ENCODE measurements around the gene DYRK2.
"Not testable (repeated sequence)": the region's sequence is repeated elsewhere in the genome, so short reads cannot be mapped to it uniquely, and the experiment has no call there.

The DYRK2 gene

DNA sequence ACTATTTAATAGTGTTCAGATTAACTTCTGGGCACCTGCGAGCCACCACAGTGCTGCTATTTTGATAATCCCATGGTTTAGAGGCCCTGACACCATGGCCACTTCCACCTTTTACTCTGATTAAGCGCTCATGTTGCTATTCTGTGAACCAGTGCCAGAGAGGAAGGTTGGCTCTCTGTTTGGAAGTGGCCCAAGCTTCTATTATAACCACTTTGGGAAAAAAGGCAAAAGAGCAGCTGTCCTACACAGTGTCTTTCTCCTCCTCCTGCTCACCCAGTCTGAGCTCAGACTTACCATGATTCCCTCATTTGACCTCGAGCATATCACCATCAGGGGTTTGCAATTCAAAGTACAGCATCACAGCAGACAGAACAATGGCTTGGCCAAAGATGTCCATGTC, 23.3 kb downstream of the DYRK2 start:
- Histone ChIP-seq H3K4me3 (ENCODE audit: low read length) (no peak overlapping the region), H4K20me1 (ENCODE audit: insufficient read depth, low read length) (no peaks in the 10 kb centered on the region), H3K79me2 (ENCODE audit: low read length) (no peaks in the 10 kb centered on the region), H3K27ac (ENCODE audit: low read length) (no peak overlapping the region), H3K9me3 (replicated peaks; ENCODE audit: insufficient read depth, low read length) (no peaks in the 10 kb centered on the region), H2AFZ (ENCODE audit: low read length) (no peak overlapping the region), H3K4me2 (ENCODE audit: low read depth, low read length) (no peak overlapping the region), H3K36me3 (replicated peaks; ENCODE audit: insufficient read depth, low read length) (no peaks in the 10 kb centered on the region), H3K4me1 (ENCODE audit: low read length) (no peaks in the 10 kb centered on the region), H3K9ac (ENCODE audit: low read length) (no peak overlapping the region), H3K9me2 (replicated peaks; ENCODE audit: insufficient read depth, low read length) (no peaks in the 10 kb centered on the region), H3K27me3 (replicated peaks; ENCODE audit: insufficient read depth, low read length) (no peaks in the 10 kb centered on the region), H3F3A (ENCODE audit: insufficient read depth, low read length) (no peaks in the 10 kb centered on the region)
- DNase-seq: no peak
- TF ChIP-seq EZH2 (optimal IDR thresholded peaks at IDR 0.05; ENCODE audit: low read depth, low read length): no peak
- no peak for TF ChIP-seq EZH2phosphoT487 (IDR thresholded peaks at IDR 0.05; ENCODE audit: low read length)
- TF ChIP-seq CTCF (IDR thresholded peaks at IDR 0.05; ENCODE audit: low read length): no peak

DNA sequence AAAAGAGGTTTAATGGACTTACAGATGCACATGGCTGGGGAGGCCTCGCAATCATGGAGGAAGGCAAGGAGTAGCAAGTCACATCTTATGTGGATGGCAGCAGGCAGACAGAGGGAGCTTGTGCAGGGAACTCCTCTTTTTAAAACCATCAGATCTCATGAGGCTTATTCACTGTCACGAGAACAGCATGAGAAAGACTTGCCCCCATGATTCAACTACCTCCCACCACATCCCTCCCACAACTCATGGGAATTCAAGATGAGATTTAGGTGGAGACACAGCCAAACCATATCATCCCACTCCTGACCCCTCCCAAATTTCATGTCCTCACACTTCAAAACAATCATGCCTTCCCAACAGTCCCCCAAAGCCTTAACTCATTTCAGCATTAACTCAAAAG, 24.0 kb downstream of the DYRK2 start:
- not testable (repeated sequence) for H3K27ac ChIP-seq (ENCODE audit: low read length); H3K9ac ChIP-seq (ENCODE audit: low read length); H3K9me2 ChIP-seq (replicated peaks; ENCODE audit: insufficient read depth, low read length); H4K20me1 ChIP-seq (ENCODE audit: insufficient read depth, low read length); H3K27me3 ChIP-seq (replicated peaks; ENCODE audit: insufficient read depth, low read length); H3K4me1 ChIP-seq (ENCODE audit: low read length); H3K4me3 ChIP-seq (ENCODE audit: low read length); H3K79me2 ChIP-seq (ENCODE audit: low read length); H2AFZ ChIP-seq (ENCODE audit: low read length); H3K4me2 ChIP-seq (ENCODE audit: low read depth, low read length); H3F3A ChIP-seq (ENCODE audit: insufficient read depth, low read length); H3K36me3 ChIP-seq (replicated peaks; ENCODE audit: insufficient read depth, low read length); H3K9me3 ChIP-seq (replicated peaks; ENCODE audit: insufficient read depth, low read length); DNase-seq

GRCh38 chr12:67673509-67673908, 25.0 kb downstream of the DYRK2 start:
- not testable (repeated sequence) for H3K9ac ChIP-seq (ENCODE audit: low read length); H3K9me3 ChIP-seq (replicated peaks; ENCODE audit: insufficient read depth, low read length); H3K36me3 ChIP-seq (replicated peaks; ENCODE audit: insufficient read depth, low read length); DNase-seq; H2AFZ ChIP-seq (ENCODE audit: low read length); H3K9me2 ChIP-seq (replicated peaks; ENCODE audit: insufficient read depth, low read length); H3K79me2 ChIP-seq (ENCODE audit: low read length); H3K4me3 ChIP-seq (ENCODE audit: low read length); H3F3A ChIP-seq (ENCODE audit: insufficient read depth, low read length); H3K4me1 ChIP-seq (ENCODE audit: low read length); H3K27ac ChIP-seq (ENCODE audit: low read length); H3K27me3 ChIP-seq (replicated peaks; ENCODE audit: insufficient read depth, low read length); H4K20me1 ChIP-seq (ENCODE audit: insufficient read depth, low read length); H3K4me2 ChIP-seq (ENCODE audit: low read depth, low read length)

DNA sequence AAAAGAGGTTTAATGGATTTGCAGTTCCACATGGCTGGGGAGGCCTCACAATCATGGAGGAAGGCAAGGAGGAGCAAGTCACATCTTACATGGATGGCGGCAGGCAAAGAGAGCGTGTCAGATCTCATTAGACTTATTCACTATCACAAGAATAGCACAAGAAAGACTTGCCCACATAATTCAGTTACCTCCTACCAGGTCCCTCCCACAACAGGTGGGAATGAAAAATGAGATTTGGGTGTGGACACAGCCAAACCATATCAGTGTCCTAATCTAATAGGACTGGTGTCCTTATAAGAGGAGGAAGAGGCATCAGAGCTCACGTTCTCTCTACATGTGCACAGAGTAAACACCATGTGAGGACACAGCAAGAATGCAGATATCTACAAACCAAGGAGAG, 25.9 kb downstream of the DYRK2 start:
- H3K4me2 ChIP-seq (ENCODE audit: low read depth, low read length): no peak overlapping the region
- H3K27ac ChIP-seq (ENCODE audit: low read length): no peak overlapping the region
- TF ChIP-seq EZH2 (optimal IDR thresholded peaks at IDR 0.05; ENCODE audit: low read depth, low read length) (no peak), EZH2phosphoT487 (IDR thresholded peaks at IDR 0.05; ENCODE audit: low read length) (no peak), CTCF (IDR thresholded peaks at IDR 0.05; ENCODE audit: low read length) (no peak)
- H3K9ac ChIP-seq (ENCODE audit: low read length): no peak overlapping the region
- H4K20me1 ChIP-seq (ENCODE audit: insufficient read depth, low read length): no peaks in the 10 kb centered on the region
- no peaks in the 10 kb centered on the region for H3K36me3 ChIP-seq (replicated peaks; ENCODE audit: insufficient read depth, low read length)
- no peak for DNase-seq
- H3K79me2 ChIP-seq (ENCODE audit: low read length): no peaks in the 10 kb centered on the region
- no peaks in the 10 kb centered on the region for H3F3A ChIP-seq (ENCODE audit: insufficient read depth, low read length)
- H3K4me1 ChIP-seq (ENCODE audit: low read length): no peaks in the 10 kb centered on the region
- no peaks in the 10 kb centered on the region for H3K9me3 ChIP-seq (replicated peaks; ENCODE audit: insufficient read depth, low read length)
- H3K9me2 ChIP-seq (replicated peaks; ENCODE audit: insufficient read depth, low read length): no peaks in the 10 kb centered on the region
- H2AFZ ChIP-seq (ENCODE audit: low read length): no peak overlapping the region
- no peak overlapping the region for H3K4me3 ChIP-seq (ENCODE audit: low read length)
- H3K27me3 ChIP-seq (replicated peaks; ENCODE audit: insufficient read depth, low read length): no peaks in the 10 kb centered on the region
